C4-2B (cell line): ENCODE measurements around the gene SORCS1.

Experiments used
- CTCF ChIP-seq: fragments of 450-650 bp; conservative IDR thresholded peaks from 2 replicates; pipeline ENCODE4 v1.5.1; 2017; ENCODE audit warnings: mild to moderate bottlenecking
- ZFX ChIP-seq: fragments of 450-650 bp; IDR thresholded peaks from 2 replicates; pipeline ENCODE4 v1.6.1; 2017

- no peak for TF ChIP-seq CTCF
- no peak for TF ChIP-seq ZFX
Observed at GRCh38 chr10:106618646-106619045, 545.9 kb downstream of the SORCS1 start.
